GM21360 (cell line): ENCODE data around the gene POU4F1.
"Not testable (repeated sequence)": the region's sequence is repeated elsewhere in the genome, so short reads cannot be mapped to it uniquely, and the experiment has no call there.

Experiments
- ATAC-seq: cut with Tn5 transposase; IDR thresholded peaks from one replicate; pipeline ENCODE4 v1.9.1; 2021; ENCODE audit warnings: mild to moderate bottlenecking, moderate library complexity; ENCODE audit not compliant: unreplicated experiment

Gene POU4F1

GRCh38 chr13:78603240-78603957 is at the start of gene POU4F1:
TSS of gene POU4F1 (minus strand) at chr13:78603552. CDS start at chr13:78603326, 226 bp downstream.
- ATAC-seq = peak; percentile 91

- ATAC-seq = no peak
Measured at GRCh38 chr13:78652651-78653050, 49.3 kb upstream of the POU4F1 start.

GRCh38 chr13:78650717-78651083 is 47.3 kb upstream of the POU4F1 start:
- ATAC-seq = no peak

GRCh38 chr13:78649997-78650716 is 46.8 kb upstream of the POU4F1 start:
- ATAC-seq = no peak

- not testable (repeated sequence) for ATAC-seq
Measured at GRCh38 chr13:78647109-78647678, 43.8 kb upstream of the POU4F1 start.

- peak; percentile 46 for ATAC-seq
Measured at GRCh38 chr13:78638216-78638615, 34.9 kb upstream of the POU4F1 start.

- ATAC-seq = no peak
Measured at GRCh38 chr13:78636495-78636894, 33.1 kb upstream of the POU4F1 start.

GRCh38 chr13:78632996-78633395 is 29.6 kb upstream of the POU4F1 start:
- ATAC-seq = no peak

GRCh38 chr13:78631077-78631476 is 27.7 kb upstream of the POU4F1 start:
- ATAC-seq = no peak

- no peak for ATAC-seq
Measured at GRCh38 chr13:78630511-78630910, 27.2 kb upstream of the POU4F1 start.

- no peak for ATAC-seq
Measured at GRCh38 chr13:78625384-78625783, 22.0 kb upstream of the POU4F1 start.

GRCh38 chr13:78623132-78623531 is 19.8 kb upstream of the POU4F1 start:
- no peak for ATAC-seq

GRCh38 chr13:78620936-78621470 is 17.7 kb upstream of the POU4F1 start:
- no peak for ATAC-seq

- ATAC-seq = no peak
Measured at GRCh38 chr13:78618411-78618810, 15.1 kb upstream of the POU4F1 start.

GRCh38 chr13:78611040-78611439 is 7.7 kb upstream of the POU4F1 start:
- ATAC-seq = no peak

- ATAC-seq = no peak
Measured at GRCh38 chr13:78610381-78610883, 7.1 kb upstream of the POU4F1 start.

GRCh38 chr13:78609464-78610205 is 6.3 kb upstream of the POU4F1 start:
- no peak for ATAC-seq

GRCh38 chr13:78608688-78609463 is 5.5 kb upstream of the POU4F1 start:
- ATAC-seq = no peak

- ATAC-seq = no peak
Measured at GRCh38 chr13:78608252-78608687, 4.9 kb upstream of the POU4F1 start.
